Brain microvascular endothelial cell (primary cell): ENCODE measurements around the gene CENPF.
A peak's percentile ranks its signal among the peaks of the same experiment; 100 is the strongest.

Experiments
- DNase-seq: peaks from one replicate; pipeline ENCODE4 v3.0.0-alpha.2; 2020
- H3K27ac ChIP-seq: fragments of 250-450 bp; sonication (Bioruptor Pico); 2 replicates; pipeline ENCODE4 v1.5.1; 2020; ENCODE audit warnings: mild to moderate bottlenecking, moderate library complexity
- H3K27me3 ChIP-seq: fragments of 250-450 bp; sonication (Bioruptor Pico); replicated peaks from 2 replicates; pipeline ENCODE4 v1.5.1; 2020; ENCODE audit warnings: mild to moderate bottlenecking
- H3K36me3 ChIP-seq: fragments of 250-450 bp; sonication (Bioruptor Pico); replicated peaks from 2 replicates; pipeline ENCODE4 v1.5.1; 2020; ENCODE audit warnings: mild to moderate bottlenecking
- H3K4me3 ChIP-seq: 2 replicates; pipeline ENCODE4 v1.5.1; 2011; ENCODE audit warnings: low read depth, mild to moderate bottlenecking, control low read depth, low read length, moderate library complexity
- in situ Hi-C: cut with HindIII; loops from 2 replicates; pipeline ENCODE4 v1.10.0; 2017; ENCODE audit warnings: low sequenced_read_pairs, low pct_ligation_motif_present
- TF ChIP-seq, protein P1 (sequence below): IDR thresholded peaks from 2 replicates; pipeline ENCODE4 v1.5.1; 2011; ENCODE audit warnings: low read depth, mild to moderate bottlenecking, moderate library complexity, low read length, control low read depth, inconsistent platforms; ENCODE audit errors: missing control alignments

Gene CENPF

DNA sequence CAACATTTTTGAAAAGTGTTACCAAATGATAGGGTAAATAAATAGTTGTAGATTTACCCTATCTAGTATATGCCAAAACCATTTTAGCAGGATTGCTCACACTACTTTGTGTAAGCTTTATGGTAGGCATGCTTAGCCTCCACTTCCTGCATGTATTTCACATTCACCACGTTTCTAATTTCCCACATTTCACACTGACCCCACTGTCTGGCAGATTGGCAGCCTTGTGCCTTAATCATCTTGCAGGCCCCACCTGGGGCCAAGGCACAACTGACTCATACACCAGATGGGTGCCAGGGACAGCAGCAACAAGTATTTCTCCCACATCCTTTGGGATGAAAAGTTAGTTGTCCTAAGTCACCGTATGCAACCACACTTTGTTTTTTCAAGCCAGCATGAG is 21.2 kb upstream of the CENPF start:
- H3K4me3 ChIP-seq: no peak overlapping the region
- no peaks in the 10 kb centered on the region for H3K36me3 ChIP-seq
- peak; percentile 43 for DNase-seq
- in situ Hi-C loops: loop anchor here (10.0 kb wide), 1 partner anchor 217 kb away; no protein-coding TSS in a partner anchor
- no peak overlapping the region for H3K27ac ChIP-seq
- no peaks in the 10 kb centered on the region for H3K27me3 ChIP-seq
- TF ChIP-seq, protein P1, sequence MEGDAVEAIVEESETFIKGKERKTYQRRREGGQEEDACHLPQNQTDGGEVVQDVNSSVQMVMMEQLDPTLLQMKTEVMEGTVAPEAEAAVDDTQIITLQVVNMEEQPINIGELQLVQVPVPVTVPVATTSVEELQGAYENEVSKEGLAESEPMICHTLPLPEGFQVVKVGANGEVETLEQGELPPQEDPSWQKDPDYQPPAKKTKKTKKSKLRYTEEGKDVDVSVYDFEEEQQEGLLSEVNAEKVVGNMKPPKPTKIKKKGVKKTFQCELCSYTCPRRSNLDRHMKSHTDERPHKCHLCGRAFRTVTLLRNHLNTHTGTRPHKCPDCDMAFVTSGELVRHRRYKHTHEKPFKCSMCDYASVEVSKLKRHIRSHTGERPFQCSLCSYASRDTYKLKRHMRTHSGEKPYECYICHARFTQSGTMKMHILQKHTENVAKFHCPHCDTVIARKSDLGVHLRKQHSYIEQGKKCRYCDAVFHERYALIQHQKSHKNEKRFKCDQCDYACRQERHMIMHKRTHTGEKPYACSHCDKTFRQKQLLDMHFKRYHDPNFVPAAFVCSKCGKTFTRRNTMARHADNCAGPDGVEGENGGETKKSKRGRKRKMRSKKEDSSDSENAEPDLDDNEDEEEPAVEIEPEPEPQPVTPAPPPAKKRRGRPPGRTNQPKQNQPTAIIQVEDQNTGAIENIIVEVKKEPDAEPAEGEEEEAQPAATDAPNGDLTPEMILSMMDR: no peak

- TF ChIP-seq, protein P1: no peak
- no peak for DNase-seq
- no peaks in the 10 kb centered on the region for H3K36me3 ChIP-seq
- no peak overlapping the region for H3K27ac ChIP-seq
- H3K4me3 ChIP-seq: no peak overlapping the region
- in situ Hi-C loops: loop anchor here (10.0 kb wide), 1 partner anchor 218 kb away; no protein-coding TSS in a partner anchor
- no peaks in the 10 kb centered on the region for H3K27me3 ChIP-seq
These were observed 20.6 kb upstream of the CENPF start for GRCh38 chr1:214582289-214582891.

DNA sequence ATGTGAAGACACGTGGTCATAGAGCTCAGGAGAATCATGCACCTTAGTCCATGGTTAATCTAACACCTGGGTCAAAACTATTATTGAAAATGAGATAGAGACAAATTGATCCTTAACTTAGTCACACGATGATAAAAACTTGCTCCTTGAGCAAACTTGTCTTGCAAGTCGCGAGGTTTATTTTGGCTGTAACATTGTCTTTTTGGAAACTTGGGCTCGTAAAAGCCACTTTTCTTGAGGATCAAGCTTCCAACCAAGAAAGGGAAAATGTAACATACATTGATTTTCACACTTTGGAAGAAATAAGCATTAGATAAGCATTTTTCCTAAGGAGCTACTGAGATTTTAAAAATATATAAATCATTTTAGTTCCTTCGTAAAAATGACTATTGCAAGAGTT is 19.9 kb upstream of the CENPF start:
- TF ChIP-seq, protein P1: no peak
- in situ Hi-C loops: loop anchor here (10.0 kb wide), 1 partner anchor 218 kb away; no protein-coding TSS in a partner anchor
- no peaks in the 10 kb centered on the region for H3K27me3 ChIP-seq
- H3K36me3 ChIP-seq: no peaks in the 10 kb centered on the region
- H3K4me3 ChIP-seq: no peak overlapping the region
- DNase-seq: no peak
- H3K27ac ChIP-seq: no peak overlapping the region

DNA sequence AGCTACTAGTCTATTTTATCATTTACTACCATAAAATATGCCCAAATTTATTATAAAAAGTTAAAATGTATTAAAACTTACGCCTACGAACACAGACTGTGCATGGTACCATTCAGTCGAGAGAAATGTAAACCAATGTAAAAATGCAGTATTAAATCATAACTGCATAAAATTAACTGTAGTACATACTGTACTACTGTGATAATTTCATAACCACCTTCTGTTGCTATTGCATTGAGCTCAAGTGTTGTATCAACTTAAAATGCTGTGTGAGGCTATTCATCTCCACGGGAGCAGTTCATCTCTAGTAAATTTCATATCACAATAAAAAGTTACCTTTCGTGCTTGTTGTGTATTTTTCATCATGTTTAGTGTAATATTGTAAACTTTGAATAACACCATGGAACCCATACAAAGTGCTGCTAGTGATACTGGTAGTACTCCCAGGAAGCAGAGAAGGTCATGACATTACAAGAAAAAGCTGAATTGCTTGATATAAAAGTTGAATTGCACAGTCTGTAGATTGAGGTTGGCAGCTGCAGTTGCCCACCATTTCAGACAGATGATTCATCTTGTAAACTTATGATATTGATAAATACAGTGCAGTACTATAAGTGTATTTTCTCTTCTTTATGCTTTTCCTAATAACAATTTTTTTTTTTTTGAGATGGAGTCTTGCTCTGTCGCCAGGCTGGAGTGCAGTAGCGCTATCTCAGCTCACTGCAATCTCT is 19.0 kb upstream of the CENPF start:
- in situ Hi-C loops: loop anchor here (10.0 kb wide), 1 partner anchor 219 kb away; no protein-coding TSS in a partner anchor
- H3K27me3 ChIP-seq: no peaks in the 10 kb centered on the region
- DNase-seq: no peak
- TF ChIP-seq, protein P1: no peak
- H3K4me3 ChIP-seq: no peak overlapping the region
- H3K27ac ChIP-seq: no peak overlapping the region
- no peaks in the 10 kb centered on the region for H3K36me3 ChIP-seq

GRCh38 chr1:214584805-214585766 is 17.9 kb upstream of the CENPF start:
- Histone ChIP-seq H3K27me3 (no peaks in the 10 kb centered on the region), H3K36me3 (no peaks in the 10 kb centered on the region), H3K27ac (no peak overlapping the region), H3K4me3 (no peak overlapping the region)
- no peak for DNase-seq
- in situ Hi-C loops: loop anchor here (10.0 kb wide), 1 partner anchor 220 kb away; no protein-coding TSS in a partner anchor
- TF ChIP-seq, protein P1: peak; percentile 64
